Astrocyte of the cerebellum (primary cell): ENCODE measurements around the gene ARSB.

Experiments
- DNase-seq: peaks from one replicate; pipeline ENCODE4 v3.0.0-alpha.2; 2011; ENCODE audit warnings: low read depth
- H3K4me3 ChIP-seq: 2 replicates; pipeline ENCODE4 v1.5.1; 2011; ENCODE audit warnings: mild to moderate bottlenecking, low read depth, low read length, moderate library complexity
- in situ Hi-C: cut with HindIII; loops from 2 replicates; pipeline ENCODE4 v1.10.0; 2017; ENCODE audit warnings: low sequenced_read_pairs
- TF ChIP-seq, protein P1 (sequence below): IDR thresholded peaks from 2 replicates; pipeline ENCODE4 v1.5.1; 2012; ENCODE audit warnings: low read length, low read depth, moderate library complexity, mild to moderate bottlenecking; ENCODE audit errors: missing control alignments

ARSB gene

DNA sequence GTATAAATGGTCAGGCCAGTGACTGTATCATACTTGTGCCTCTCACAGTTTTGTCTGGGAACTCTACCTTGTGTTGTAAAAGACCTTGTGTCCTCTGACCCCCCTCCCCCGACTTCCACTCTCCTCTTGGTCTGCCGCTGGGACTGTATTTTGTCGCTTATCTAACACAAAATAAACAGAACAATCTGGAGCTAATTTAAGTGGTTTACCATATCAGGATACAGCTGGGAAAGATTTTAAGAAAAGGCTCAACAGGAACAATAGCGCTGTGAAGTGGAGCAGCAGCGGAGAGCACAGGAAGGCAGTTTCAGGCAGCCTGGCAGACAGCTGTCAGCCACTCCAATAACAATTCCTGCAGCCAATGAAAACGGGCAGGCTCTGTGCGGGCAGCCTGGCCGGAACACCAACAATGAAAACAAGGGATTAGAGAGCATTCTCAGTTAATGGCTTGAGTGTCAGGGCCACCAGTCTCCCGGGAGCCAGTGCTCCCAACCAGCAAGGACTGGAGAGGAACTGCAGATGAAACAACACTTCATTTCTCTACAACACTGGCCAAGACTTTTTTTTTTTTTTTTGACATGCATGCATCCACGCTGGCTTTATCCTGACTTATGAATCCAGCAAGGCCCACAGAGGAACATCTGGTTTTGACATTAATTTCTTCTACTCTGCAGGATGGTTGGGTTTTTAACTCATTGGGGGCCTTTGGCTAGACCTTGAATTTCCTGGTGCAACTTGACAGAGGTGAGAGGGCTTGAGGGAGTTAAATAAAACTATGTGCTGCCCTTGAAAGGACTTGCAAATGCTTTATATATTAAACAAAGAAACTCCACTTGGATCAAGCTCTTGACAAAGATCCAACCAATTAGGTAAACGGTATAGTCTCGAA is 76.7 kb downstream of the ARSB start:
- TF ChIP-seq, protein P1, sequence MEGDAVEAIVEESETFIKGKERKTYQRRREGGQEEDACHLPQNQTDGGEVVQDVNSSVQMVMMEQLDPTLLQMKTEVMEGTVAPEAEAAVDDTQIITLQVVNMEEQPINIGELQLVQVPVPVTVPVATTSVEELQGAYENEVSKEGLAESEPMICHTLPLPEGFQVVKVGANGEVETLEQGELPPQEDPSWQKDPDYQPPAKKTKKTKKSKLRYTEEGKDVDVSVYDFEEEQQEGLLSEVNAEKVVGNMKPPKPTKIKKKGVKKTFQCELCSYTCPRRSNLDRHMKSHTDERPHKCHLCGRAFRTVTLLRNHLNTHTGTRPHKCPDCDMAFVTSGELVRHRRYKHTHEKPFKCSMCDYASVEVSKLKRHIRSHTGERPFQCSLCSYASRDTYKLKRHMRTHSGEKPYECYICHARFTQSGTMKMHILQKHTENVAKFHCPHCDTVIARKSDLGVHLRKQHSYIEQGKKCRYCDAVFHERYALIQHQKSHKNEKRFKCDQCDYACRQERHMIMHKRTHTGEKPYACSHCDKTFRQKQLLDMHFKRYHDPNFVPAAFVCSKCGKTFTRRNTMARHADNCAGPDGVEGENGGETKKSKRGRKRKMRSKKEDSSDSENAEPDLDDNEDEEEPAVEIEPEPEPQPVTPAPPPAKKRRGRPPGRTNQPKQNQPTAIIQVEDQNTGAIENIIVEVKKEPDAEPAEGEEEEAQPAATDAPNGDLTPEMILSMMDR: no peak
- in situ Hi-C loops: no loop called here
- H3K4me3 ChIP-seq: peak overlapping the region; percentile 1
- DNase-seq: peak; percentile 57

- H3K4me3 ChIP-seq: no peak overlapping the region
- peak; percentile 97 for DNase-seq
- in situ Hi-C loops: no loop called here
- TF ChIP-seq, protein P1: no peak
These were observed 77.7 kb downstream of the ARSB start for GRCh38 chr5:78907255-78907891.

DNA sequence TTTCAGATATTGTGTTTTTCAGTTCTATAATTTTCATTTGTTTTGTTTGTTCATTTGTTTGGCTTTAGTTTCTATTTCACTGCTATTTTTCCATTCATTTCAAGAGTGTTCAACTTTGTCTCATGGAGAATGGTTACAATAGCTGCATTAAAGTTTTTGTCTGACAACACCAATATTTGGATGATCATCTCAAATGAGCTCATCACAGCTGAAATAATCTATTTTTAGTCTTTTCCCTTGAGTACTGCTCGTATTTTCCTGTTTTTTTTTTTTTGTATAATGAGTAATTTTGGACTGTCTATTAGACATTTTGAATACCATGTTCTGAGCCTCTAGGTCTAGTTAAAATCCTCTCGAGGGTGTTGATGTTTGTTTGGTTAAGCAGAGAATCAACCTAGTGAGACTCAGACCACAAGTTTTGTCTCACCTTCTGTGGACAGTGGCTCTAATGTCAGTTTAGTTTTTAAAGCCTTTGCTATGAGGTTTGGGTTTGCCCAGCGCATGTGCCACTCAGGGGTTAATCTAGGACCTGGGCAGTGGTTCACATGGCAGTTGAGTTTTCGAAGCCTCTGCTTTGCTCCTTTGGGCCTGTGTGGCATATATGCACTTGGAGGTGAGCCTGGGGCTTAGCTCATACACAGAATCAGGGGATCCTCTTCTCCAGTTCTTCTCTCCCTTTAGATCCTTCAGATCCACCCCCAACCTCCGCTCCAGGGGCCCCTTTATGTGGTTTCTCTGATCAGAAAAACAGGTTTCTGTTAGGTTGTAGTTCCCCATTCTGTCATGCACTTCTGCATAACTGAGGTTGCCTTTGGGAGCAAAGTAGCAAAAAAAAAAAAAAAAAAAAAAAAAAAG is 79.8 kb downstream of the ARSB start:
- no peak for DNase-seq
- in situ Hi-C loops: no loop called here
- no peak overlapping the region for H3K4me3 ChIP-seq

GRCh38 chr5:78903861-78904260 is 81.2 kb downstream of the ARSB start:
- no peak overlapping the region for H3K4me3 ChIP-seq
- TF ChIP-seq, protein P1: no peak
- in situ Hi-C loops: no loop called here
- DNase-seq: no peak

More for the DNA sequence above, 79.8 kb downstream of the ARSB start:
- TF ChIP-seq, protein P1: no peak

- TF ChIP-seq, protein P1: no peak
- in situ Hi-C loops: no loop called here
- no peak overlapping the region for H3K4me3 ChIP-seq
- no peak for DNase-seq
These were observed 81.8 kb downstream of the ARSB start for GRCh38 chr5:78903353-78903752.

- DNase-seq: peak; percentile 57
- H3K4me3 ChIP-seq: no peak overlapping the region
- TF ChIP-seq, protein P1: peak; percentile 88
- in situ Hi-C loops: no loop called here
These were observed 85.2 kb downstream of the ARSB start for GRCh38 chr5:78899922-78900362.
